ENCODE data around the gene E2F3.

E2F3 gene

GRCh38 chr6:20436719-20437118 is 35.0 kb downstream of the E2F3 start:
- Mint-ChIP-seq H3K36me3 (peaks cover 60% of the 10 kb centered on the region), H3K27ac (no peak overlapping the region), H3K4me1 (peaks cover 5% of the 10 kb centered on the region), H3K4me3 (no peak overlapping the region), H3K9me3 (peaks cover 5% of the 10 kb centered on the region), H3K27me3 (no peaks in the 10 kb centered on the region)
- ATAC-seq, result no peak

GRCh38 chr6:20437639-20438038 is 36.0 kb downstream of the E2F3 start:
- Mint-ChIP-seq H3K36me3 (peaks cover 51% of the 10 kb centered on the region), H3K4me1 (peaks cover 5% of the 10 kb centered on the region), H3K9me3 (no peaks in the 10 kb centered on the region), H3K27ac (no peak overlapping the region), H3K4me3 (no peak overlapping the region), H3K27me3 (no peaks in the 10 kb centered on the region)
- ATAC-seq, result no peak

DNA sequence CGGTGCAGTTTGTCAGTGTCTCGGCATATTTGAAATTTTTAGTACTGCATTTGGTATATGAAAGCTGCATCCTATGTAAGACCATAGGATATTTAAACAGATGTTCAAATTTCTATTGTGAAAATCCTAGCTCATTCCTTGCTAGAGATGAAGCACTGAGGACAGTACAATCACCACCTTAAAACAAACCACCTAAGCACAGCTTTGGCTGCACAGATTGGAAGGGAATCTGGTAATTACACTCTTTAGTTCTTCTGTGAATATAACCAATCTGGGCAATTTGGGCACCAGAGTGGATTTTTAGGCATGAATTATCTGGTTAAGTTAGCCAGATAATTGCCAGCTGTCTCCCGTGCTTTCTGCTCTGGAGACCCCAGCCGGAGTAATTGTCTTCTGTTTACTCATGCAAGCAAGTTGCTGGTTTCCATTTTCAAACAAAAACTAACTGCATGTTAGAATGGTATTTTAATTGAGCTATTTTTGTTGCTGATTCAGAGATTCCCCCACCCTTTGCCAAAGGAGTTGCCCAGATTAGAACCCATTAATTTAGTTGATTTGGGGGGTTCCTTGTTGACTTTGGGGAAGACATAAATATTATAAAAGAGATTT is 36.9 kb downstream of the E2F3 start:
- ATAC-seq, result no peak
- no peaks in the 10 kb centered on the region for H3K9me3 Mint-ChIP-seq
- H3K4me3 Mint-ChIP-seq, result no peak overlapping the region
- no peaks in the 10 kb centered on the region for H3K27me3 Mint-ChIP-seq
- H3K4me1 Mint-ChIP-seq, result peaks cover 5% of the 10 kb centered on the region
- H3K27ac Mint-ChIP-seq, result no peak overlapping the region
- H3K36me3 Mint-ChIP-seq, result peaks cover 49% of the 10 kb centered on the region

DNA sequence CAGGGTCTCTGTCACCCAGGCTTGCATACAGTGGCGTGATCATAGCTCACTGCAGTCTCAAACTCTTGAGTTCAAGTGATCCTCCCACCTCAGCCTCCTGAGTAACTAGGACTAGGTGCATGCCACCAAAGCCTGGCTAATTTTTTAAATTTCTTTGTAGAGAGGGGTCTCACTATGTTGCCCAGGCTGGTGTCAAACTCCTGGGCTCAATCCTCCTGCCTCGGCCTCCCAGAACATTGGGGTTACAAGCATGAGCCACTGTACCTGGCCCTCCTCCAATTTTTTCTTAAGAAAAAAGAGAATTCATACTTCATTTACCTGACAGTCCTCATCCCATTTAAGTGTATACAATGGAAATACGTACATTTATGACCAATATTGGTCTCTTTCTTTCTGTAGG is 37.9 kb downstream of the E2F3 start:
- Mint-ChIP-seq H3K4me1 (peaks cover 11% of the 10 kb centered on the region), H3K4me3 (no peak overlapping the region), H3K9me3 (no peaks in the 10 kb centered on the region), H3K27me3 (no peaks in the 10 kb centered on the region), H3K36me3 (peaks cover 51% of the 10 kb centered on the region), H3K27ac (no peak overlapping the region)
- no peak for ATAC-seq

DNA sequence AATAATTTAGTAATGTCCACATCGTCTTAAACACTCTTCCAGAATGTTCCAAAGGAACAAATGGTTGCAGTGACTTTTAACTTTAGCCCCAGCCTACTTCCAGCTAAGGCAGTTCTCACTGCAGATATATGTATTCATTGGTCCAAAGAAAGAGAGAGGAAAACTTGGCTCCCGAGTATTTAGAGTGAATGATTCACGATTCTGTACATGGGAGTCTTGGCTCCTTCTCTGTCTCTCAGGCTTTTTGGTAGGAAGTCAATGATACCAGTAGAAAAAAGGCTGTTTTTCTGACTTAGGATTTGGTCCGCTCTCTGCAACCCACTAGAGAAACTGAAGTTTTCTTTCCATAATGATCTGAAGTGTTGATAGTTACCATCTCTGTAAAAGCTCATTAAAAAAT is 38.6 kb downstream of the E2F3 start:
- peaks cover 16% of the 10 kb centered on the region for H3K4me1 Mint-ChIP-seq
- no peaks in the 10 kb centered on the region for H3K27me3 Mint-ChIP-seq
- peaks cover 51% of the 10 kb centered on the region for H3K36me3 Mint-ChIP-seq
- no peak overlapping the region for H3K27ac Mint-ChIP-seq
- no peaks in the 10 kb centered on the region for H3K9me3 Mint-ChIP-seq
- no peak overlapping the region for H3K4me3 Mint-ChIP-seq
- no peak for ATAC-seq

GRCh38 chr6:20441236-20441635 is 39.6 kb downstream of the E2F3 start:
- H3K36me3 Mint-ChIP-seq, result peaks cover 51% of the 10 kb centered on the region
- no peaks in the 10 kb centered on the region for H3K27me3 Mint-ChIP-seq
- peaks cover 16% of the 10 kb centered on the region for H3K4me1 Mint-ChIP-seq
- no peak for ATAC-seq
- no peaks in the 10 kb centered on the region for H3K9me3 Mint-ChIP-seq
- H3K27ac Mint-ChIP-seq, result no peak overlapping the region
- H3K4me3 Mint-ChIP-seq, result no peak overlapping the region

DNA sequence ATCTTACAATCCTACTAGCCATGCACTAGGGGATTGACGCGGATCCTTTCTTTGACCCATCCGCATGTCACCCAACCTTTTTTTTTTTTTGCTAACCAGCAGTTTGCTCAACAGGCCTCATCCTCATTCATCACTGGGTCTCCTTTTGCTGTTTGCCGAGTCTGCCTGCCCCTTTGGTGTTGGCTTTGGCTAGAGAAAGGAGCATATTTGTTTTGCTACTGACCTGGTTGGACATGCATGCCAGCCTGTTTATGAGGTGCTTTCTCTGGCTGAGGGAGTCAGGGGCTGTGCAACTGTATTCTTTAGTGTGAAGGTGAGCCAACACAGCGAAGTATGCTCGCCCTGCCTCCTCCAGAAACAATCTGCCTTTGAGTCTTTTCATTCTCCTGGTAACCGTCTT is 40.2 kb downstream of the E2F3 start:
- H3K36me3 Mint-ChIP-seq, result peaks cover 48% of the 10 kb centered on the region
- H3K4me1 Mint-ChIP-seq, result peaks cover 18% of the 10 kb centered on the region
- H3K27ac Mint-ChIP-seq, result no peak overlapping the region
- no peak for ATAC-seq
- H3K27me3 Mint-ChIP-seq, result no peaks in the 10 kb centered on the region
- H3K4me3 Mint-ChIP-seq, result no peak overlapping the region
- H3K9me3 Mint-ChIP-seq, result no peaks in the 10 kb centered on the region

DNA sequence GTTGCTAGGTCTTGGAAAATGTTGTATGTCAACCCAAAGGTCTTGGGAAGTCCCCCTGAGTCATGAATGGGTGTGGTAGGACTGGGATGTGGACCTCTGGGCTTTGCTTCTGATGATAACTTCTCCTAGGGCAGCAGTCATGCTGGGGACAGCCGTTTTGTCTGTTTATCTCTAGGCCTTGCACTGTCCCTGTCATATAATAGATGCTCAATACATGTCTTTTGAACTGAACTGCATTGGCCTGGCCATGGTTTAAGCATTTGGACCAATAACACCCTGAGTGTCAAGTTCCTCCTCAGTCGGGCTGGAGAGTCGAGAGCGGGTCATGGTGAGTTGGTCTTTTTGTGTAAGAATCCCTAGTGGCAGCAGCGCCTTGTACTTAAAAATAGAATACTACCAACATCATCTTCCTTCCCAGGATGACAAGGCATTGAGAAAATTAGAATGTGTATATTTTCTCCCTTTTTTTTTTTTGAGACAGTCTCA is 43.1 kb downstream of the E2F3 start:
- Mint-ChIP-seq H3K27ac (no peak overlapping the region), H3K27me3 (no peaks in the 10 kb centered on the region), H3K4me1 (peaks cover 28% of the 10 kb centered on the region), H3K9me3 (no peaks in the 10 kb centered on the region), H3K36me3 (peaks cover 43% of the 10 kb centered on the region), H3K4me3 (no peak overlapping the region)
- ATAC-seq, result no peak

DNA sequence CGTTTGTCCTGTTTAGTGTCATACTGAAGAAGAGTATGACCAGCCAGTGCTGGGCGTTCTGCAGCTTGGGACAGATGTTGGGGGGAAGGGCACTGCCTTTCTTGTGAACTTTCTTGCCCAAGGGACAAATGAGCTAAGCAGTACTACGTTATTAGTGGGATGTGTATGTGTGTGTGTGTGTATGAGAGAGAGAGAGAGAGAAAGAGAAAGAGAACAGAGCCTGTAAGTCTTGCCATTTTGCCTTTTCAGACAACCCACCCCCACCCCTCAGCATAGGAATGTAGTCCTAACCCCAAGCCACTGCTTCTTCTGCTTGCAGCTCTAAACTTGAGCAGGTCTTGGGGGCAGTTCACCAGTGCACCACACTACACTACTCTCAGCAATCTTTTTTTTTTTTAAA is 45.5 kb downstream of the E2F3 start:
- Mint-ChIP-seq H3K27me3 (no peaks in the 10 kb centered on the region), H3K9me3 (no peaks in the 10 kb centered on the region), H3K4me3 (no peak overlapping the region), H3K4me1 (peaks cover 47% of the 10 kb centered on the region), H3K36me3 (peaks cover 48% of the 10 kb centered on the region), H3K27ac (no peak overlapping the region)
- no peak for ATAC-seq

DNA sequence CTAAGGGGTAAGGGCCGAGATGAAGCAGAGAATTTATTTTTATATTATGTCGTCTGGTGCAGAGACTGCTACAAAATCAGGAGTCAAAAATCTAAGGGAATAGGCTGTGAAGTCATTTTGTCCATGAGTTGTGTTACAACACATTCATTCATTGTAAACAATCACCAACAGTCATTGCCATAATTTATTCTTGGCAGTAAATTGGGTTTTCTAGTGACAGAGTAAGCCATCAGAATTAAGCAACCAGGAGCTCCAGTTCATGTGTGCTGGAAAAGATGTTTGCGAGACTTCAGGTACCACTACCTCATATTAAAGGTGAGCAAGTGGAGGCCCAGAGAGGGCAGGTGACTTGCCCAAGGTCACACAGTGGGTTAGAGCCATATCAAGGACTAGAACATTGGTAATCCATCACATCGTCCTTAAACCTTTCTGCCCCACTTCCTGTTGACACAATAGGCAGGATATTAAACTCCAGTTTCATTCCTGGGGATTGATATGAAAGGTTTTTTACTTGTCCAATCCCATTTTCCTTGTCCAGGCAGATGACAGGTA is 46.0 kb downstream of the E2F3 start:
- no peak overlapping the region for H3K4me3 Mint-ChIP-seq

DNA sequence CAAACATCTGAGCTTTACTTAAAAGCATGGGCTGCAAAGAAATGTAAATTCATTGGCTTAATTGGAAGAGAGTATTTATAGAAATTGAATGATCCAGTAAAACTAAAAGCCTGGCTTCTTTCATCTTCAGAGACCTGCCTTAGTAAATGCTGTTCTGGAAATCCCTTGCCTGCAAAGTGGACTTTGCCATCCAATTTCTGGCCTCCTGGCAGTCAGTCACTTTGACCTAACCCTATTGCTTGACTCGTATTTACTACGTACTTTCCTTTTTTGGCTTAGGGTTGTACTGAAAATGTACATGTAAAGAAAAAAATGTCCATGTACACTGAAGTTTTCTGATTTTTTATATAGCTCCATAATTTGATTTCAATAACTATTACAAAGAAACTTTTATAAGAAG is 47.1 kb downstream of the E2F3 start:
- ATAC-seq, result no peak
- Mint-ChIP-seq H3K27me3 (no peaks in the 10 kb centered on the region), H3K4me3 (no peak overlapping the region), H3K4me1 (peaks cover 47% of the 10 kb centered on the region), H3K27ac (no peak overlapping the region), H3K9me3 (no peaks in the 10 kb centered on the region), H3K36me3 (peaks cover 57% of the 10 kb centered on the region)

More for the DNA sequence above, 46.0 kb downstream of the E2F3 start:
- ATAC-seq, result no peak
- H3K9me3 Mint-ChIP-seq, result no peaks in the 10 kb centered on the region
- H3K4me1 Mint-ChIP-seq, result peaks cover 47% of the 10 kb centered on the region
- H3K27me3 Mint-ChIP-seq, result no peaks in the 10 kb centered on the region
- H3K36me3 Mint-ChIP-seq, result peaks cover 49% of the 10 kb centered on the region
- no peak overlapping the region for H3K27ac Mint-ChIP-seq

- H3K4me1 Mint-ChIP-seq, result peaks cover 22% of the 10 kb centered on the region
- H3K4me3 Mint-ChIP-seq, result no peak overlapping the region
- peaks cover 54% of the 10 kb centered on the region for H3K36me3 Mint-ChIP-seq
- H3K27me3 Mint-ChIP-seq, result no peaks in the 10 kb centered on the region
- no peak overlapping the region for H3K27ac Mint-ChIP-seq
- no peaks in the 10 kb centered on the region for H3K9me3 Mint-ChIP-seq
- no peak for ATAC-seq
Measured at GRCh38 chr6:20454204-20454824, 52.6 kb downstream of the E2F3 start.

GRCh38 chr6:20455251-20455940 is 53.7 kb downstream of the E2F3 start:
- ATAC-seq, result no peak
- Mint-ChIP-seq H3K27ac (no peak overlapping the region), H3K9me3 (no peaks in the 10 kb centered on the region), H3K4me3 (no peak overlapping the region), H3K36me3 (peaks cover 54% of the 10 kb centered on the region), H3K4me1 (peaks cover 14% of the 10 kb centered on the region), H3K27me3 (no peaks in the 10 kb centered on the region)

DNA sequence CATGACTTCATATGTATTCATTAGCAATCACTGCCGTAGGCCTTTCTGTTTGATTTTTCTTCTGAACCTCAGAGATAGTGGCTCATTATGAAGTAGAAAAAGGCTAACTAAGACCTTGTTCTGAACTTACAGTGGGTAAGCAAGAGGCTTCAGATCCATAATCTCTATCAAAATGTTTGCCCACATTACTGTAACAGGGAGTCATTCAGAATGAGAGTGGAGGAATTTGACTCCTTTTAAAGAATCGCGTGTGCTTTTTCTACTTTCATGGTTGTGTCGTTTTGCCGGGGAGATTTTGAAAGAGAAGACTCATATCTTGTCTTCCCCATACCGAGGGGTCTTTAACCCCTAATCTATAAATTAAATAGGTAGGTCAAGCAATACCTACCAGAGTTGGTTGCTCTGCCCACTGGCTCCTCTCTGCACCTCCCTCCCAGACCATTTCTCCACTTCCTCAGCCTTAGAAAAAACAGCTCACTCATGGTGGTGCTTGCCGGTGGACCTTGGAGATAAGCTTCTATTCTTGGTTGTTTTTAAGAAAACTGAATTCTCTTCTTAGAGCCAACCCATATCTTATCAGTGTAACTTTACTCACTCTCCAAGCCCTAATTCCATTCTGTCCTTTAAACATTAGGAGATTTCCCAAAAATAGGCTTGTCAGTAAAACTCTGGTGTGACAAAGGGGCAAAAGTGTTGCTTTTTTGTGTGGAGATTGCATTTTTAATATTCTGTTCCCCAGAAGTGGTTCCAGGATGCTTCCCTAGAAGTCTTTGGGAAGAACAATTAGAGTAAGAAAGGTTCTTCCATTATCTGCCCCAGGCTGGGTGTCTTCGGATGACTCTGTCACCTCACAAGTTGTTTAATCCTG is 56.6 kb downstream of the E2F3 start:
- Mint-ChIP-seq H3K4me1 (peaks cover 6% of the 10 kb centered on the region), H3K4me3 (no peak overlapping the region), H3K27me3 (no peaks in the 10 kb centered on the region), H3K36me3 (peaks cover 42% of the 10 kb centered on the region), H3K9me3 (peaks cover 3% of the 10 kb centered on the region), H3K27ac (no peak overlapping the region)
- no peak for ATAC-seq

DNA sequence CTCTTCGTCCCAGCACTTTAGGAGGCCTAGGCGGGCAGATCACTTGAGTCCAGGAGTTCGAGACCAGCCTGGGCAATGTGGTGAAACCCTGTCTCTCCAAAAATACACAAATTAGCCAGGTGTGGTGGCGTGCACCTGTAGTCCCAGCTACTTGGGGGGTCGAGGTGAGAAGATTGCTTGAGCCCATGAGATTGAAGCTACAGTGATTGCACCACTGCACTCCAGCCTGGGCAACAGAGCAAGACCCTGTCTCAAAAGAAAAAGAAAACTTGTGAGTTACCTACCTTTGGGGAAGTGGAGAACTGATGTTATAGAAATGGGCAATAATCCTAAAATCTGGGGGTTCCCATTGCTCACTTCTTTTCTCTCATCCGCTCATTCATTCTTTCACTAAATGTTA is 58.0 kb downstream of the E2F3 start:
- H3K9me3 Mint-ChIP-seq, result peaks cover 3% of the 10 kb centered on the region
- H3K4me1 Mint-ChIP-seq, result peaks cover 14% of the 10 kb centered on the region
- no peak for ATAC-seq
- H3K27ac Mint-ChIP-seq, result no peak overlapping the region
- no peak overlapping the region for H3K4me3 Mint-ChIP-seq
- peaks cover 53% of the 10 kb centered on the region for H3K36me3 Mint-ChIP-seq
- H3K27me3 Mint-ChIP-seq, result no peaks in the 10 kb centered on the region
